Fibroblast of lung (primary cell): ENCODE data around the gene NMNAT3. TPM values are rescaled to one million over a fixed set of nuclear protein-coding genes. Genes with fewer than 3 reads are reported as not detected.

Source experiments
- DNase-seq, 2 donors: peaks; one replicate each; pipeline versions ENCODE4 v3.0.0 to v3.0.0-alpha.2; 2010; ENCODE audit warnings: low read depth in 2 of 2
- H2AFZ ChIP-seq: 2 replicates; pipeline ENCODE4 v1.5.1; 2012; ENCODE audit warnings: low read length, control low read depth, inconsistent platforms
- H3K27ac ChIP-seq: 2 replicates; pipeline ENCODE4 v1.5.1; 2011; ENCODE audit warnings: low read length, control low read depth; ENCODE audit not compliant: insufficient read depth
- H3K27me3 ChIP-seq: 2 replicates; pipeline ENCODE4 v1.5.1; 2011; ENCODE audit warnings: mild to moderate bottlenecking, low read length; ENCODE audit not compliant: control insufficient read depth, insufficient read depth
- H3K36me3 ChIP-seq: 2 replicates; pipeline ENCODE4 v1.5.1; 2011; ENCODE audit warnings: low read length; ENCODE audit not compliant: control insufficient read depth, insufficient read depth
- H3K4me1 ChIP-seq: 2 replicates; pipeline ENCODE4 v1.5.1; 2011; ENCODE audit warnings: low read length; ENCODE audit not compliant: control insufficient read depth, insufficient read depth; ENCODE audit errors: extremely low read depth
- H3K4me2 ChIP-seq: 2 replicates; pipeline ENCODE4 v1.5.1; 2011; ENCODE audit warnings: low read length, control low read depth; ENCODE audit not compliant: insufficient read depth; ENCODE audit errors: extremely low read depth
- H3K4me3 ChIP-seq, 4 experiments: fragments of 200-600 bp in 1 of 4; sonication (generic) in 1 of 4; replicated peaks in 1 of 4; 2 replicates each; pipeline ENCODE4 v1.5.1; 2011 to 2016; ENCODE audit warnings: low read length in 4 of 4, low read depth in 3 of 4, mild to moderate bottlenecking in 3 of 4, control low read depth in 2 of 4, inconsistent platforms in 1 of 4, mixed read lengths in 1 of 4; ENCODE audit not compliant: insufficient read depth in 1 of 4; ENCODE audit errors: control extremely low read depth in 1 of 4
- H3K79me2 ChIP-seq: 2 replicates; pipeline ENCODE4 v1.5.1; 2012; ENCODE audit warnings: mild to moderate bottlenecking, low read length, inconsistent platforms; ENCODE audit not compliant: control insufficient read depth, insufficient read depth
- H3K9ac ChIP-seq: 2 replicates; pipeline ENCODE4 v1.5.1; 2011; ENCODE audit warnings: mild to moderate bottlenecking, low read length, control low read depth; ENCODE audit not compliant: insufficient read depth
- H3K9me3 ChIP-seq: 2 replicates; pipeline ENCODE4 v1.5.1; 2012; ENCODE audit warnings: low read depth, low read length; ENCODE audit not compliant: control insufficient read depth, insufficient read depth
- H4K20me1 ChIP-seq: 2 replicates; pipeline ENCODE4 v1.5.1; 2011; ENCODE audit warnings: low read length; ENCODE audit not compliant: control insufficient read depth, insufficient read depth; ENCODE audit errors: extremely low read depth
- EZH2 ChIP-seq: IDR thresholded peaks from 2 replicates; pipeline ENCODE4 v1.5.1; 2012; ENCODE audit warnings: low read length, control low read depth, mild to moderate bottlenecking; ENCODE audit errors: missing control alignments
- polyA plus RNA-seq, 2 donors: library from polyadenylated mRNA; depleted of rRNA in 1 of 2; stranded (reverse) in 1 of 2; unstranded in 1 of 2; fragments of >200 nt; gene quantifications; 2 replicates each; pipeline ENCODE4 v1.2.1, GENCODE V29; 2011 to 2012; ENCODE audit warnings: missing spikeins in 1 of 2
- total RNA-seq: library from RNA; depleted of rRNA; stranded (reverse); fragments of >200 nt; gene quantifications from 2 replicates; pipeline ENCODE4 v1.2.1, GENCODE V29; 2014
- TF ChIP-seq, protein P1 (sequence below), 2 donors: IDR thresholded peaks in 1 of 2; conservative IDR thresholded peaks in 1 of 2; 1 replicate in 1 of 2; 2 replicates in 1 of 2; pipeline ENCODE4 v1.5.1; 2011 to 2012; ENCODE audit warnings: low read length in 2 of 2, control low read depth in 1 of 2, inconsistent platforms in 1 of 2, low read depth in 1 of 2, mild to moderate bottlenecking in 1 of 2

The NMNAT3 gene
- total and polyA plus RNA-seq, 2 donors (not counting 1 experiment from before 2014, with no cell fraction given) = 0.68 to 2.5 TPM

DNA sequence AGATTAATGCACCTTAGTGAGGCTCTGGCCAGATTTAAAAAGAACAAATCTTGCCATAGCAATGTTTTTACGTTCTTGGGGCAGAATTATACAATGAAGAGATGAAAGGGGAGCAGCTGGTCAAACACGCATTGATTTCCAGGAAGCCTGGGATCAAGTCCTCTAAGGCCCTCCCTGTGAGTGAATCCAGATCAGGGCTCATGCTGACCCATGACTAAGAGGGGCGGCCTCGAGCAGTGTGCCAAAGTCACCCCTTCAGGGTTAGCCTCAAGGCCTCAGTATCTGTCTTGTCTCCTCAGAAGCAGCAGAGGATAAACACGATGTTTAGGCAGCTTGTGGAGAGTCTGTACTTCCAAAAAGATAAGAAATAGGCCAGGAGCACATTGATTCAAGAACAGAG is 129.0 kb downstream of the NMNAT3 start:
- Histone ChIP-seq H2AFZ (no peak overlapping the region), H3K27ac (no peak overlapping the region), H3K4me1 (no peaks in the 10 kb centered on the region), H3K36me3 (no peaks in the 10 kb centered on the region), H3K4me3 (no peak overlapping the region), H3K79me2 (no peaks in the 10 kb centered on the region), H3K4me2 (no peak overlapping the region), H3K9me3 (no peaks in the 10 kb centered on the region), H3K9ac (no peak overlapping the region), H3K27me3 (no peaks in the 10 kb centered on the region), H4K20me1 (no peaks in the 10 kb centered on the region)
- no peak for DNase-seq
- TF ChIP-seq EZH2 = no peak

DNA sequence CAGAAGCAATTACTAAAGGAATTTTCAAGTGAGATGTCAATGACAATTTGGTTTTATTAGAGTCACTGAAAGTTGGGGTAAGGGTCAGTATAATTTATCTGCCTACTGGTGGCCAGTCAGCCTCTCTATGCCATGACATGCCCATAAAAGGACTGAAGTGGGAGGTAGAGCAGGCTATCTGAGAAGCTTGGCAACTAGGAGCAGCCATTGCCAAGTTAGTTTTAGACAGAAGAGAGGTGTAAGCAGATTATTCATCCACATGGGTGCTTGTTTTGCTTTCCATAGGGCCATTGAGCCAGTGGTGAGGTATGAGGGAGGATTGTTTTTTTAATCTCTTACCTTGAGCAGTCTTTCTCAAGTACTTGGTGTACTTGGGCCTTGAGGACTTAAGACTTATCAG is 130.1 kb downstream of the NMNAT3 start:
- no peak for DNase-seq
- Histone ChIP-seq H3K9me3 (no peaks in the 10 kb centered on the region), H3K4me1 (no peaks in the 10 kb centered on the region), H4K20me1 (no peaks in the 10 kb centered on the region), H2AFZ (no peak overlapping the region), H3K4me3 (no peak overlapping the region), H3K9ac (no peak overlapping the region), H3K27me3 (no peaks in the 10 kb centered on the region), H3K79me2 (no peaks in the 10 kb centered on the region), H3K36me3 (no peaks in the 10 kb centered on the region), H3K27ac (no peak overlapping the region), H3K4me2 (no peak overlapping the region)
- no peak for TF ChIP-seq EZH2

DNA sequence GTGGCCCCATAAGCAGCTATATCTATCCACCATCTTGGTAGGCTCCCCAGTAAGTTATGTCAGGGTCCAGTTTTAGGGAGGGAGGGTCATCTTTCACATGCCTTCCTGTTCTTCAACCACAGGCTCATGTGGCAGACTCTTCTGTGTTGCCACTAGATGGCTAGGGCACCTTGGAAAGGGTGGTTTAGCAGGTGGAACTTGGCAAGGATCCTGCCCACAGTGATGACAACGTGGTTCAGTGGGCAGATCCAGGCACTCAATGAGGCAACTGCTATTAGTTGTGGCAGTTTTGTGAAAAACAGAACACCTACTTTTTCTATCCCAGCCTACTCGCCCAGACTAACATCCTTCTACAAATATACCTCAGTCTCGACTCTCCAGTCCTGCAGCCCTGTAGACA is 131.0 kb downstream of the NMNAT3 start:
- no peak for DNase-seq
- no peak overlapping the region for H3K4me2 ChIP-seq
- no peak overlapping the region for H3K27ac ChIP-seq
- no peak for TF ChIP-seq EZH2
- TF ChIP-seq, protein P1, sequence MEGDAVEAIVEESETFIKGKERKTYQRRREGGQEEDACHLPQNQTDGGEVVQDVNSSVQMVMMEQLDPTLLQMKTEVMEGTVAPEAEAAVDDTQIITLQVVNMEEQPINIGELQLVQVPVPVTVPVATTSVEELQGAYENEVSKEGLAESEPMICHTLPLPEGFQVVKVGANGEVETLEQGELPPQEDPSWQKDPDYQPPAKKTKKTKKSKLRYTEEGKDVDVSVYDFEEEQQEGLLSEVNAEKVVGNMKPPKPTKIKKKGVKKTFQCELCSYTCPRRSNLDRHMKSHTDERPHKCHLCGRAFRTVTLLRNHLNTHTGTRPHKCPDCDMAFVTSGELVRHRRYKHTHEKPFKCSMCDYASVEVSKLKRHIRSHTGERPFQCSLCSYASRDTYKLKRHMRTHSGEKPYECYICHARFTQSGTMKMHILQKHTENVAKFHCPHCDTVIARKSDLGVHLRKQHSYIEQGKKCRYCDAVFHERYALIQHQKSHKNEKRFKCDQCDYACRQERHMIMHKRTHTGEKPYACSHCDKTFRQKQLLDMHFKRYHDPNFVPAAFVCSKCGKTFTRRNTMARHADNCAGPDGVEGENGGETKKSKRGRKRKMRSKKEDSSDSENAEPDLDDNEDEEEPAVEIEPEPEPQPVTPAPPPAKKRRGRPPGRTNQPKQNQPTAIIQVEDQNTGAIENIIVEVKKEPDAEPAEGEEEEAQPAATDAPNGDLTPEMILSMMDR (conservative IDR thresholded peaks at IDR 0.05 in 1 of 2, IDR thresholded peaks at IDR 0.05 in 1 of 2; ENCODE audit: low read depth in 1 of 2, low read length in 2 of 2) = no peak
- H3K9ac ChIP-seq = no peak overlapping the region
- H3K36me3 ChIP-seq = no peaks in the 10 kb centered on the region
- no peaks in the 10 kb centered on the region for H3K79me2 ChIP-seq
- H2AFZ ChIP-seq = no peak overlapping the region
- H3K27me3 ChIP-seq = peaks cover 2% of the 10 kb centered on the region
- no peaks in the 10 kb centered on the region for H3K4me1 ChIP-seq
- H3K4me3 ChIP-seq = no peak overlapping the region
- no peaks in the 10 kb centered on the region for H4K20me1 ChIP-seq
- H3K9me3 ChIP-seq = no peaks in the 10 kb centered on the region

DNA sequence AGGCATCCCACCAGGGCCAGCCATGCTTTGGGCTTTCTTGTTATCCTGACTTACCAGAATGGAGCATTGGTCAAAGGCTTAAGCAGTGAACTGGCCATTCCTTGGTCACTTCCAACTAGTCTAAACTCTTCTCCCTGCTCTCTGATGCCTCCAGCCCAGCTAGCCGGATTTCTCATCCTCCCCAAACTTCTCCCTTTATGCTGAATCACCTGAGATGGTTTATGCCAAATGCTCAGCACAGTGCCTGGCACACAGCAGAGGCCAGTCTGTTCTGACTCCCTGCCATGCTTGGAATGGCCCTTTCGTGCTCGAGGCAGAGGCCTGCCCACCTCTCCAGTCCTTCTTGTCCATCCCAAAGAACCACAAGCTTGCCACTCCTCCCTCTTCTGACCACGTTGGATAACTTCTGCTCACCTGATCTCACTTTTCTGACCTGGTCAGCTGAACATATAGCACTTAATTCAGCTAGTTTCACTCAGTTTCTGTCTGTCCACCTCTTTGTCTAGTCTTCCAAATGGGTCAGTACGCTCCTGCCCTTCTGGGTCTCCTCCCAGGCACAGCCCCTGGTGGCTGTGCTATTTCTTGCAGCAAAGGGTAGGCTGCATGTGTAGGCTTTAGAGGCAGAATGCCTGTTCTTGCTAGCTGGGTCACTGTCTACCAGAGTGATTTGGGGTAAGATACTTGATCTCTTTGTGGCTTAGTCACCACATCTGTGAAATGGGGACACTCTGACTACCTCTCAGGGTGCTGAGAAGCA is 136.1 kb downstream of the NMNAT3 start:
- no peak for DNase-seq
- no peak overlapping the region for H2AFZ ChIP-seq
- TF ChIP-seq, protein P1 (conservative IDR thresholded peaks at IDR 0.05 in 1 of 2, IDR thresholded peaks at IDR 0.05 in 1 of 2; ENCODE audit: low read depth in 1 of 2, low read length in 2 of 2) = no peak
- no peak for TF ChIP-seq EZH2

More for the DNA sequence above, 136.1 kb downstream of the NMNAT3 start:
- H4K20me1 ChIP-seq = no peaks in the 10 kb centered on the region
- no peak overlapping the region for H3K9ac ChIP-seq
- H3K27ac ChIP-seq = no peak overlapping the region
- H3K4me3 ChIP-seq = no peak overlapping the region
- no peaks in the 10 kb centered on the region for H3K4me1 ChIP-seq
- no peaks in the 10 kb centered on the region for H3K79me2 ChIP-seq
- H3K27me3 ChIP-seq = peaks cover 2% of the 10 kb centered on the region
- H3K4me2 ChIP-seq = no peak overlapping the region
- H3K9me3 ChIP-seq = no peaks in the 10 kb centered on the region
- no peaks in the 10 kb centered on the region for H3K36me3 ChIP-seq
